Neural crest cell (in vitro differentiated cells): ENCODE results near the gene TRAK2. TPM values are rescaled to one million over a fixed set of nuclear protein-coding genes. Genes with fewer than 3 reads are reported as not detected.

Source experiments
- DNase-seq: peaks from one replicate; pipeline ENCODE4 v3.0.0; 2021; ENCODE audit warnings: low read depth, mixed read lengths, low spot score
- H3K27ac Mint-ChIP-seq: one replicate; pipeline ENCODE4 v1.8.0; 2021; ENCODE audit warnings: mild to moderate bottlenecking, mixed read lengths; ENCODE audit not compliant: unreplicated experiment
- H3K27me3 Mint-ChIP-seq: 2 replicates; pipeline ENCODE4 v1.8.0; 2021; ENCODE audit warnings: low read depth, mild to moderate bottlenecking, mixed read lengths
- H3K36me3 Mint-ChIP-seq: 2 replicates; pipeline ENCODE4 v1.8.0; 2021; ENCODE audit warnings: low read depth, mild to moderate bottlenecking, mixed read lengths
- H3K4me1 Mint-ChIP-seq: 2 replicates; pipeline ENCODE4 v1.8.0; 2021; ENCODE audit warnings: mixed read lengths
- H3K4me3 Mint-ChIP-seq: one replicate; pipeline ENCODE4 v1.8.0; 2021; ENCODE audit warnings: mild to moderate bottlenecking, mixed read lengths
- H3K9me3 Mint-ChIP-seq: 2 replicates; pipeline ENCODE4 v1.8.0; 2021; ENCODE audit warnings: mixed read lengths
- total RNA-seq: library from RNA; stranded (reverse); gene quantifications from 2 replicates; pipeline ENCODE4 v1.2.1, GENCODE V29; 2021
- TF ChIP-seq, protein P1 (sequence below): fragments of 200-600 bp; sonication (generic); conservative IDR thresholded peaks from 2 replicates; pipeline ENCODE4 v1.5.0; 2021; ENCODE audit warnings: antibody characterized with exemption, mild to moderate bottlenecking

Gene TRAK2
- total RNA-seq, 1 donor from 2014 or later: 14.2 TPM

DNA sequence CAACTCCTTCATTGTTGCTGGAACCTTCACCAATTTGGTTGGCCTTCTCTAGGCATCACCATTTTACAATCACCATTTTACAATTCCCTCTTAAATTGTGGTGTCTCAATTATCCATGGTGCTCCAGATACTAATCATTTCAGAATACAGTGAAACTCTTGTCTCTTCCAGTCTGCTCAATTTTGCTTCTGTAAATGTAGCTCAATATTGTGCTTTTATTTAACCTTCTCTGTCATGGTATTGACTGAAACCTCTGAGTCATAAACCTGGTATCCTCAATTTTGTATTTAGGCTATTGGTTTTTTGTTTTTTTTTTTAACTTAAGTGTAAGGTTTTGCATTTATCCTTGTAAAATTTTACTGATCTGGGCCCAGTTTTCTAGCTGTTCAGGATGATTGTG is 16.4 kb upstream of the TRAK2 start:
- H3K4me3 Mint-ChIP-seq: no peak overlapping the region
- H3K9me3 Mint-ChIP-seq: no peaks in the 10 kb centered on the region
- peaks cover 8% of the 10 kb centered on the region for H3K4me1 Mint-ChIP-seq
- no peak overlapping the region for H3K27ac Mint-ChIP-seq
- TF ChIP-seq, protein P1, sequence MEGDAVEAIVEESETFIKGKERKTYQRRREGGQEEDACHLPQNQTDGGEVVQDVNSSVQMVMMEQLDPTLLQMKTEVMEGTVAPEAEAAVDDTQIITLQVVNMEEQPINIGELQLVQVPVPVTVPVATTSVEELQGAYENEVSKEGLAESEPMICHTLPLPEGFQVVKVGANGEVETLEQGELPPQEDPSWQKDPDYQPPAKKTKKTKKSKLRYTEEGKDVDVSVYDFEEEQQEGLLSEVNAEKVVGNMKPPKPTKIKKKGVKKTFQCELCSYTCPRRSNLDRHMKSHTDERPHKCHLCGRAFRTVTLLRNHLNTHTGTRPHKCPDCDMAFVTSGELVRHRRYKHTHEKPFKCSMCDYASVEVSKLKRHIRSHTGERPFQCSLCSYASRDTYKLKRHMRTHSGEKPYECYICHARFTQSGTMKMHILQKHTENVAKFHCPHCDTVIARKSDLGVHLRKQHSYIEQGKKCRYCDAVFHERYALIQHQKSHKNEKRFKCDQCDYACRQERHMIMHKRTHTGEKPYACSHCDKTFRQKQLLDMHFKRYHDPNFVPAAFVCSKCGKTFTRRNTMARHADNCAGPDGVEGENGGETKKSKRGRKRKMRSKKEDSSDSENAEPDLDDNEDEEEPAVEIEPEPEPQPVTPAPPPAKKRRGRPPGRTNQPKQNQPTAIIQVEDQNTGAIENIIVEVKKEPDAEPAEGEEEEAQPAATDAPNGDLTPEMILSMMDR: no peak
- H3K27me3 Mint-ChIP-seq: no peaks in the 10 kb centered on the region
- peaks cover 16% of the 10 kb centered on the region for H3K36me3 Mint-ChIP-seq
- no peak for DNase-seq

DNA sequence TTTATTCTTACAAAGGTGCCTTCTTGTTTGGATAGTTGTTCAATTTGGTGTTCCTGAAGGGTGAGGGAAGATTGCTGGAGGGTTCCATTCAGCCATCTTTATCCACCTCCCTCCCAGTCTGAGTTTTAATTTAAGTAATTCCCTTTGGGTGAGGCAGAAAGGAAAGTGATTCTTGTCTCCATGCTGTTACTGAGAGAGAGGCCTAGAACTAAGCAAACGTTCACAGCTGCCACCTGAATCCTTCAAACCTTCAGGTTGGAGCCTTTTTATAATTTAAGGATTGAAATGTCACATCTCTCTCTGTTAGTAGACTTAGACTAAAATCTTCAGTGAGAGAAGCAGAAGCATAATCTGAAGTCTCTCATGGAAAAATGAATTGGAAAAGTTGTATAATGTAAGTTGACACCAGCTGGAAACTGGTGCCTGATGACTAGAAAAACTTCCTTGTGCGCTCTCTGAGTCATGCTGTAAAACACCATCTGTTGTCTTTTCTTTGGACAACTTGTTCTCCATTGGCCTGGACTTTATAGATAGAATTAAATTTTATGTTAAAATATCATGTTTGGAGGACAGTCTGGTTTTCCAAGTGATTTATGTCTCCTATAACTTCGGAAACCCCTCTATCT is 14.9 kb upstream of the TRAK2 start:
- Mint-ChIP-seq H3K27me3 (no peaks in the 10 kb centered on the region), H3K27ac (no peak overlapping the region), H3K36me3 (peaks cover 28% of the 10 kb centered on the region), H3K9me3 (peaks cover 3% of the 10 kb centered on the region), H3K4me1 (peaks cover 8% of the 10 kb centered on the region), H3K4me3 (no peak overlapping the region)
- no peak for DNase-seq
- TF ChIP-seq, protein P1: no peak

DNA sequence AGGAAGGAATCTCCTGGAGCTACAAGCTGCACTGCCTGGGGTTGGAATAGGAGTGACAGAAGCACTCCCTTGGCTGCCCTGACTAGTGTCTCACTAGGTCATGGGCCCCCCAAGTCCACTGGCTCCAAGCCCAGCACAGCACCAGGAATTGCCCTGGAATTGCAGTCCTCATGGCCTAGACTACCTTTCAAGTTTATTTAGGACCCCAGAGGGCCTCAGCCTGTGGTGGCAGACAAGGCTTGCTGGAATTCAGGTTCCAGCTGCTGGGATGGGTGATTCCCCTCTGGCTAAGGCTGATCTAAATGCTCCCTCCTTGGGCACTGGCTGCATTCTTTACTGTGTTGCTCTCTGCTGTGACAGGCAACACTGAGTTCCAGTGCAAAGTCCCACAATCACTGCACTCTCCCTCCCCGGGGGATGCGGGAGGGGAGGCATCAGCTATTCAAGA is 14.3 kb upstream of the TRAK2 start:
- DNase-seq: no peak
- Mint-ChIP-seq H3K4me1 (peaks cover 2% of the 10 kb centered on the region), H3K27ac (no peak overlapping the region), H3K36me3 (peaks cover 30% of the 10 kb centered on the region), H3K27me3 (no peaks in the 10 kb centered on the region), H3K4me3 (no peak overlapping the region), H3K9me3 (peaks cover 4% of the 10 kb centered on the region)
- TF ChIP-seq, protein P1: no peak

DNA sequence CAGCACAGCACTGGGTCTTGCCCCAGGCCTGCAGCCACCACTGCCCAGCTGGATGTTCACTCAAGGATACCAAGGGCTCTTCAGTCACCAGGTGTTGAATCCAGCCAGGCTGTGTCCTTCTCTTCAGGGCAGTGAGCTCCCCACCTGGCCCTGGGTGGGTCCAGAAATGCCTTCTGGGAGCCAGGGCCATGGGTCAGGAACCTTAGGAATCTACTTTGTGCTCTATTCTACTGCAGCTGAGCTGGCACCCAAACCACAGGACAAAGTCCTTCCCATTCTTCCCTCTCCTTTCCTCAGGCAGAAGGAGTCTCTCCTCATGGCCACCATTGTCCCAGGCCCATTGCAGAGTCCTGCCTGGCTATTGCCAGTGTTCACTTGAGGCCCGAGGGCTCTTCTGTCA is 13.3 kb upstream of the TRAK2 start:
- Mint-ChIP-seq H3K36me3 (peaks cover 34% of the 10 kb centered on the region), H3K9me3 (peaks cover 6% of the 10 kb centered on the region), H3K27ac (no peak overlapping the region), H3K4me1 (no peaks in the 10 kb centered on the region), H3K27me3 (no peaks in the 10 kb centered on the region), H3K4me3 (no peak overlapping the region)
- TF ChIP-seq, protein P1: no peak
- no peak for DNase-seq

DNA sequence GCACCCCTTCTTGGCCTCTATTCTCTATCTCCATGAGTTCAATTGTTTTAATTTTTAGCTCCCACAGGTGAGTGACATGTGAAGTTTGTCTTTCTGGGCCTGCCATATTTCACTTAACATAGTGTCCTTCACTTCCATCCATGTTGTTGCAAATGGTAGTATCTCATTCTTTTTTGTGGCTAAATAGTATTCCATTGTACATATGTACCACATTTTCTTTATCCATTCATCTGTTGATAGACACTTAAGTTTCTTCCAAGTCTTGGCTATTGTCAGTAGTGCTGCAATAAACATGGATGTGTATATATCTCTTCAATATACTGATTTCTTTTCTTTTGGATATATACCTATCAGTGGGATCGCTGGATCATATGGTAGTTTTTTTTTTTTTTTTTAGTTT is 9.3 kb upstream of the TRAK2 start:
- Mint-ChIP-seq H3K27ac (no peak overlapping the region), H3K36me3 (peaks cover 34% of the 10 kb centered on the region)

More for the DNA sequence above, 9.3 kb upstream of the TRAK2 start:
- H3K9me3 Mint-ChIP-seq: peaks cover 6% of the 10 kb centered on the region
- H3K4me1 Mint-ChIP-seq: no peaks in the 10 kb centered on the region
- TF ChIP-seq, protein P1: no peak
- DNase-seq: no peak
- no peaks in the 10 kb centered on the region for H3K27me3 Mint-ChIP-seq
- no peak overlapping the region for H3K4me3 Mint-ChIP-seq
